ENCODE results near the gene RNF167. TPM values are rescaled to one million over a fixed set of nuclear protein-coding genes. Genes with fewer than 3 reads are reported as not detected.

The RNF167 gene
- total and polyA plus RNA-seq, 2 of the 13 experiments (the other 11 are each of a cell fraction or from before 2014, with no cell fraction given) = 44.1 to 45.4 TPM

GRCh38 chr17:4950746-4951204, 10.7 kb downstream of the RNF167 start, which contains the start of gene ENO3 (continued):
- TF ChIP-seq ZNF646 (CRISPR knock-in tag; IDR thresholded peaks at IDR 0.05) (no peak), ZNF883 (CRISPR knock-in tag; IDR thresholded peaks at IDR 0.05; ENCODE audit: not compliant biosample characterization) (no peak), PITX1 (CRISPR knock-in tag; IDR thresholded peaks at IDR 0.05) (peak; percentile 74; the same call in 1 of the 2 replicates), ZNF839 (CRISPR knock-in tag; IDR thresholded peaks at IDR 0.05; ENCODE audit: borderline replicate concordance) (no peak), THAP11 (CRISPR knock-in tag; IDR thresholded peaks at IDR 0.05) (no peak), ZNF3 (CRISPR knock-in tag; IDR thresholded peaks at IDR 0.05) (no peak), ZHX1 (CRISPR knock-in tag; IDR thresholded peaks at IDR 0.05; ENCODE audit: low read depth) (no peak), ZNF563 (CRISPR knock-in tag; IDR thresholded peaks at IDR 0.05) (no peak), CTCF (CRISPR knock-in tag; IDR thresholded peaks at IDR 0.05) (no peak; the same call in 1 of the 2 replicates), IRX3 (CRISPR knock-in tag; IDR thresholded peaks at IDR 0.05; ENCODE audit: borderline replicate concordance, low read depth) (no peak), ZFP1 (CRISPR knock-in tag; IDR thresholded peaks at IDR 0.05) (no peak), HMGXB3 (CRISPR knock-in tag; IDR thresholded peaks at IDR 0.05; ENCODE audit: borderline replicate concordance) (no peak), TSC22D2 (CRISPR knock-in tag; IDR thresholded peaks at IDR 0.05; ENCODE audit: borderline replicate concordance) (no peak), ZNF775 (CRISPR knock-in tag; IDR thresholded peaks at IDR 0.05; ENCODE audit: borderline replicate concordance) (peak; percentile 51; the same call in 1 of the 2 replicates)

All from HepG2 (cell line).